CD14-positive monocyte (primary cell): ENCODE data around the gene PDE9A. TPM values are rescaled to one million over a fixed set of nuclear protein-coding genes. Genes with fewer than 3 reads are reported as not detected.

Source experiments
- DNase-seq, 3 donors: peaks; one replicate each; pipeline ENCODE4 v3.0.0-alpha.2; 2011 to 2022
- H2AFZ ChIP-seq: 2 replicates; pipeline ENCODE4 v1.6.0; 2012; ENCODE audit warnings: mild to moderate bottlenecking, low read depth, low read length, inconsistent platforms; ENCODE audit not compliant: insufficient read depth, poor library complexity, severe bottlenecking
- H3K27ac ChIP-seq, 2 donors: 1 replicate in 1 of 2; 2 replicates in 1 of 2; pipeline ENCODE4 v1.5.1; 2012 to 2013; ENCODE audit warnings: low read length in 2 of 2, control low read depth in 1 of 2, inconsistent platforms in 1 of 2, low read depth in 1 of 2, mild to moderate bottlenecking in 1 of 2
- H3K27me3 ChIP-seq, 2 donors: one replicate each; pipeline versions ENCODE4 v1.6.0 to v1.6.1; 2011 to 2013; ENCODE audit warnings: low read length in 2 of 2; ENCODE audit not compliant: control insufficient read depth in 2 of 2, insufficient read depth in 2 of 2
- H3K36me3 ChIP-seq, 2 donors: replicated peaks in 1 of 2; 1 replicate in 1 of 2; 2 replicates in 1 of 2; pipeline versions ENCODE4 v1.5.1 to v1.6.1; 2012 to 2013; ENCODE audit warnings: low read length in 2 of 2, control low read depth in 1 of 2, inconsistent platforms in 1 of 2, mild to moderate bottlenecking in 1 of 2; ENCODE audit not compliant: insufficient read depth in 2 of 2, control insufficient read depth in 1 of 2
- H3K4me1 ChIP-seq, 2 donors: 1 replicate in 1 of 2; 2 replicates in 1 of 2; pipeline versions ENCODE4 v1.5.1 to v1.6.1; 2012 to 2013; ENCODE audit warnings: low read length in 2 of 2, control low read depth in 1 of 2, inconsistent platforms in 1 of 2, mild to moderate bottlenecking in 1 of 2, moderate library complexity in 1 of 2; ENCODE audit not compliant: insufficient read depth in 2 of 2, control insufficient read depth in 1 of 2
- H3K4me2 ChIP-seq: replicated peaks from 2 replicates; pipeline ENCODE3; 2012; ENCODE audit warnings: low read length, moderate library complexity, mild to moderate bottlenecking; ENCODE audit not compliant: poor library complexity, severe bottlenecking; ENCODE audit errors: extremely low read depth
- H3K4me3 ChIP-seq, 3 experiments: fragments of 200-600 bp in 1 of 3; sonication (generic) in 1 of 3; replicated peaks in 1 of 3; 1 replicate in 2 of 3; 2 replicates in 1 of 3; pipeline ENCODE4 v1.5.1; 2011 to 2013; ENCODE audit warnings: low read length in 3 of 3, mild to moderate bottlenecking in 3 of 3, control low read depth in 2 of 3, low read depth in 2 of 3, inconsistent platforms in 1 of 3, moderate library complexity in 1 of 3
- H3K79me2 ChIP-seq: 2 replicates; pipeline ENCODE4 v1.6.0; 2012; ENCODE audit warnings: mild to moderate bottlenecking, control low read depth, inconsistent platforms, low read length, moderate library complexity; ENCODE audit not compliant: insufficient read depth
- H3K9ac ChIP-seq: 2 replicates; pipeline ENCODE4 v1.6.0; 2017; ENCODE audit warnings: low read length, mild to moderate bottlenecking; ENCODE audit not compliant: insufficient read depth, poor library complexity, severe bottlenecking
- H3K9me3 ChIP-seq, 2 donors: replicated peaks in 1 of 2; 1 replicate in 1 of 2; 2 replicates in 1 of 2; pipeline versions ENCODE4 v1.5.1 to v1.6.1; 2012 to 2013; ENCODE audit warnings: low read length in 2 of 2, control low read depth in 1 of 2; ENCODE audit not compliant: control insufficient read depth in 1 of 2, insufficient read depth in 1 of 2
- H4K20me1 ChIP-seq: 2 replicates; pipeline ENCODE4 v1.6.0; 2012; ENCODE audit warnings: mild to moderate bottlenecking, low read length, control low read depth, moderate library complexity; ENCODE audit not compliant: insufficient read depth
- H3K27ac Mint-ChIP-seq, 7 donors: one replicate each; pipeline ENCODE4 v1.8.0; 2020; ENCODE audit warnings: mild to moderate bottlenecking in 7 of 7, mixed read lengths in 7 of 7, moderate library complexity in 6 of 7, inconsistent platforms in 2 of 7
- H3K27me3 Mint-ChIP-seq, 3 donors: one replicate each; pipeline ENCODE4 v1.8.0; 2021 to 2022; ENCODE audit warnings: low read depth in 3 of 3, mild to moderate bottlenecking in 3 of 3, mixed read lengths in 3 of 3, moderate library complexity in 3 of 3, inconsistent platforms in 1 of 3
- H3K36me3 Mint-ChIP-seq, 2 donors: one replicate each; pipeline ENCODE4 v1.8.0; 2020; ENCODE audit warnings: mixed read lengths in 2 of 2, inconsistent platforms in 1 of 2, mild to moderate bottlenecking in 1 of 2
- H3K4me1 Mint-ChIP-seq: one replicate; pipeline ENCODE4 v1.8.0; 2020; ENCODE audit warnings: mild to moderate bottlenecking, mixed read lengths
- H3K4me3 Mint-ChIP-seq, 2 donors: one replicate each; pipeline ENCODE4 v1.8.0; 2020; ENCODE audit warnings: mild to moderate bottlenecking in 2 of 2, mixed read lengths in 2 of 2, moderate library complexity in 1 of 2
- H3K9me3 Mint-ChIP-seq, 7 donors: one replicate each; pipeline ENCODE4 v1.8.0; 2020 to 2022; ENCODE audit warnings: mixed read lengths in 7 of 7, mild to moderate bottlenecking in 6 of 7, moderate library complexity in 6 of 7, inconsistent platforms in 2 of 7
- WGBS: methylation state at CpG from one replicate; pipeline ENCODE4 v1.1.5; 2013; ENCODE audit warnings: missing lambda C conversion rate; ENCODE audit not compliant: insufficient coverage; 5-methylcytosine and 5-hydroxymethylcytosine counted together
- intact Hi-C, 2 donors: fragments of 100-400 bp; cut with micrococcal nuclease; formaldehyde crosslinking; loops; one replicate each; pipeline versions ENCODE4 v1.15.0 to v1.15.1; 2023
- polyA plus RNA-seq, 3 donors: library from polyadenylated mRNA; depleted of rRNA in 1 of 3; unstranded in 2 of 3; stranded (reverse) in 1 of 3; fragments of 300-500 nt in 2 of 3; fragments of >200 nt in 1 of 3; fragmentation: Illumina TruSeq in 2 of 3; gene quantifications; 1 replicate in 2 of 3; 2 replicates in 1 of 3; pipeline ENCODE4 v1.2.3, GENCODE V29; 2012 to 2021
- TF ChIP-seq, protein P1 (sequence below): fragments of 200-600 bp; IDR thresholded peaks from one replicate; pipeline ENCODE4 v1.8.0; 2022; ENCODE audit warnings: antibody characterized with exemption, mild to moderate bottlenecking

PDE9A gene
- polyA plus RNA-seq, 3 donors = 0.05 to 0.52 TPM; not detected in 1

GRCh38 chr21:42672699-42673458, 19.5 kb downstream of the PDE9A start:
- Histone ChIP-seq H2AFZ (no peak overlapping the region), H3K36me3 (no peaks in the 10 kb centered on the region), H3K27ac (no peak overlapping the region), H3K4me1 (no peaks in the 10 kb centered on the region), H3K9ac (no peak overlapping the region), H4K20me1 (no peaks in the 10 kb centered on the region), H3K79me2 (no peaks in the 10 kb centered on the region), H3K27me3 (no peaks in the 10 kb centered on the region), H3K9me3 (no peaks in the 10 kb centered on the region), H3K4me2 (no peak overlapping the region), H3K4me3 (no peak overlapping the region)
- no peak for DNase-seq
- Mint-ChIP-seq H3K27me3 (peaks cover 5 to 15% (median 15%) of the 10 kb centered on the region in 3 donors), H3K9me3 (peaks cover 0 to 3% (median 0%) of the 10 kb centered on the region in 7 donors), H3K4me3 (no peak overlapping the region), H3K4me1 (peaks cover 4% of the 10 kb centered on the region), H3K36me3 (no peaks in the 10 kb centered on the region), H3K27ac (peak overlapping the region in 1 of 7 donors; percentile 23)
- TF ChIP-seq, protein P1, sequence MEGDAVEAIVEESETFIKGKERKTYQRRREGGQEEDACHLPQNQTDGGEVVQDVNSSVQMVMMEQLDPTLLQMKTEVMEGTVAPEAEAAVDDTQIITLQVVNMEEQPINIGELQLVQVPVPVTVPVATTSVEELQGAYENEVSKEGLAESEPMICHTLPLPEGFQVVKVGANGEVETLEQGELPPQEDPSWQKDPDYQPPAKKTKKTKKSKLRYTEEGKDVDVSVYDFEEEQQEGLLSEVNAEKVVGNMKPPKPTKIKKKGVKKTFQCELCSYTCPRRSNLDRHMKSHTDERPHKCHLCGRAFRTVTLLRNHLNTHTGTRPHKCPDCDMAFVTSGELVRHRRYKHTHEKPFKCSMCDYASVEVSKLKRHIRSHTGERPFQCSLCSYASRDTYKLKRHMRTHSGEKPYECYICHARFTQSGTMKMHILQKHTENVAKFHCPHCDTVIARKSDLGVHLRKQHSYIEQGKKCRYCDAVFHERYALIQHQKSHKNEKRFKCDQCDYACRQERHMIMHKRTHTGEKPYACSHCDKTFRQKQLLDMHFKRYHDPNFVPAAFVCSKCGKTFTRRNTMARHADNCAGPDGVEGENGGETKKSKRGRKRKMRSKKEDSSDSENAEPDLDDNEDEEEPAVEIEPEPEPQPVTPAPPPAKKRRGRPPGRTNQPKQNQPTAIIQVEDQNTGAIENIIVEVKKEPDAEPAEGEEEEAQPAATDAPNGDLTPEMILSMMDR = no peak
- 88% methylated on average over 7 of the region's 24 CpGs for WGBS
- intact Hi-C loops = no loop called here

- H3K27ac ChIP-seq = no peak overlapping the region
- TF ChIP-seq, protein P1 = no peak
- no peak overlapping the region for H3K4me3 Mint-ChIP-seq
These were observed 20.4 kb downstream of the PDE9A start for GRCh38 chr21:42673633-42674328.

More at GRCh38 chr21:42673633-42674328, 20.4 kb downstream of the PDE9A start:
- Histone ChIP-seq H3K9ac (no peak overlapping the region), H3K27me3 (peaks cover 0 to 1% of the 10 kb centered on the region in 2 donors), H3K79me2 (no peaks in the 10 kb centered on the region), H2AFZ (no peak overlapping the region), H3K9me3 (no peaks in the 10 kb centered on the region), H3K4me2 (no peak overlapping the region), H3K4me3 (no peak overlapping the region), H3K36me3 (no peaks in the 10 kb centered on the region), H4K20me1 (no peaks in the 10 kb centered on the region), H3K4me1 (no peaks in the 10 kb centered on the region)
- Mint-ChIP-seq H3K4me1 (peaks cover 11% of the 10 kb centered on the region), H3K27me3 (peaks cover 13 to 23% (median 22%) of the 10 kb centered on the region in 3 donors), H3K9me3 (peaks cover 0 to 3% (median 0%) of the 10 kb centered on the region in 7 donors), H3K27ac (no peak overlapping the region), H3K36me3 (no peaks in the 10 kb centered on the region)
- intact Hi-C loops = no loop called here
- 96% methylated on average over 17 of the region's 23 CpGs for WGBS
- DNase-seq = no peak
